HCT116 (cell line): ENCODE results near the gene RAB11A.

Experiments
- CTCF ChIP-seq, 3 experiments: fragments of 200-600 bp in 1 of 3; sonication (generic) in 1 of 3; IDR thresholded peaks in 2 of 3; conservative IDR thresholded peaks in 1 of 3; 2 replicates each; pipeline ENCODE4 v1.5.1; 2012 to 2017; ENCODE audit warnings: low read depth in 2 of 3, low read length in 2 of 3, antibody characterized with exemption in 1 of 3, borderline replicate concordance in 1 of 3, control low read depth in 1 of 3, mild to moderate bottlenecking in 1 of 3, mixed read lengths in 1 of 3, mixed run types in 1 of 3, moderate library complexity in 1 of 3; ENCODE audit not compliant: insufficient read depth in 1 of 3
- EZH2 ChIP-seq: fragments of 200-600 bp; sonication (generic); IDR thresholded peaks from 2 replicates; pipeline ENCODE4 v1.6.1; 2017; ENCODE audit warnings: antibody characterized with exemption, mixed run types
- POLR2AphosphoS5 ChIP-seq: IDR thresholded peaks from 2 replicates; pipeline ENCODE4 v1.6.1; 2011; ENCODE audit warnings: mild to moderate bottlenecking, low read depth, low read length, moderate library complexity
- ZFX ChIP-seq: fragments of 450-650 bp; IDR thresholded peaks from 2 replicates; pipeline ENCODE4 v1.6.1; 2017

DNA sequence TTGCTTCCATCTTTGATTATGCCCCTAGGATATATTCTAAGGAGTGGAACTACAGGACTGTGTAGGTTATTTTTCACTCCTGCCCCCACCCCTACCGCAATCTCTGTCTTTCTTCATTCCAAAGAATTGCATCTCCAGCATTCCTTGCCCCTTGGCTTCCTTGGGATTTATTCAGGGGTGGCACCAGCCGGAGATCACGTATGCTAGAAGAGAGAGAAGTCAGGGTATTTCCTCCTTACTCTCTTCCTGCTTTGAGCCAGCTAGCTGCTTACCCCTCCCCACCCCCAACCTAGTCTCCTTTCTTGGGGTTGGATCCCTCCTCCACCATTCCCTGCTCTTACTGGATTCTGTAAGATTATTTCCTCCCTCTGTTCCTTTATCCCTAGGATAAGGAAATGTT lies 42.2 kb upstream of the RAB11A start:
- TF ChIP-seq CTCF (IDR thresholded peaks at IDR 0.05 in 2 of 3, conservative IDR thresholded peaks at IDR 0.05 in 1 of 3; ENCODE audit: borderline replicate concordance in 1 of 3, insufficient read depth in 1 of 3, low read depth in 2 of 3, low read length in 2 of 3) (no peak), EZH2 (no peak), ZFX (no peak), POLR2AphosphoS5 (no peak)
